ENCODE measurements around the gene KRT86. TPM values are rescaled to one million over a fixed set of nuclear protein-coding genes. Genes with fewer than 3 reads are reported as not detected.
A peak's percentile ranks its signal among the peaks of the same experiment; 100 is the strongest.

Gene KRT86
- total and polyA plus RNA-seq, 2 of the 13 experiments (the other 11 are each of a cell fraction or from before 2014, with no cell fraction given), result not detected

DNA sequence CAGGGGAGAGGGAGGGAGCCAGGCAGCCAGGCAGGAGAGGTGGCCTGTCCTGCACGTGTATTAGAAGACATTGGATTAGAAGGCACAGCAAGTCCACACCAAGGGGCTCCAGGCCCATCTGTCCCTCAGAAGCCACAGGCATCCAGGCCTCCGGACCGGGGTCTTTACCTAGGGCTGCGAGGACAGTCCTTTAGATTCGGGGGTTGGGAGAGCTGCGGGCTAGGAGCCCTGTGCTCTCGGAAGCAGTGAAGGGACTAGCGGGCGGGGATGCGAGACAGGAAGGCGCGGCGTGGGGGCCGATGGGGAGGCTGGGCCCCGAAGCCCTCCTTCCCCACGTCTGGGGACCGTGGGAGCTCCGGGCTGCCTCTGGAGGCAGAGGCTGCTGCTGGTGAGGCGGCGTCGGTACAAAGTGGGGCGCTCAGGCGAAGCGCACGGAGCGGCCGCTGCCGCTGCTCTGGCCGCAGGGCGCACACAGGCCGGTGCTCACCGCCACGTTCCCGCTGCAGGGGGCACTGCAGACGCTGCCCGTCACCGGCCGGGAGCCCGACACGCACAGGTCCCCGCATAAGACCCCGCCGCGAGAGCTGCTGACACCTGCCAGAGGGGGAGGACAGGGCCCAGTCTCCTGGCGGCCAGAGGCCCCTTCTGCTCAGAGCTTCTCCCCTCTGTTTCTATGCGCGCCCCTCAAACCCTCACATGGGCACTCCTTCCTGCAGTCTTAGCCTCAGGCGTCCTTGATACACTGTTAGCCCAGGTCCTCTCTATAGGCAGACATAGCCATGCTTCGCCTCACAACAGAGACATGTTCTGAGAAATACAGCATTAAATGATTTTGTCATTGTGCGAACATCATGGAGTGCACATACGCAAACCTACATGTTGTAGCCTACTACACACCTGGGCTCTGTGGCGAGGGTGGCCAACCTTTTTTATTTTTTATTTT, 24.1 kb upstream of the KRT86 start:
- in situ Hi-C loops (cut with HindIII; ENCODE audit: extremely low pct_ligation_motif_present, low pct_unique_long_range_greater_than_20kb), result no loop called here
- H4K20me1 ChIP-seq (ENCODE audit: insufficient read depth, low read length), result no peaks in the 10 kb centered on the region
- ATAC-seq (peak; percentile 25; the same call in 2 of the 3 replicates), DNase-seq (ENCODE audit: low spot score) (no peak), FAIRE-seq (no peak)
- intact Hi-C loops (cut with micrococcal nuclease; ENCODE audit: unreplicated experiment), result loop anchor here (5.0 kb wide), 1 partner anchor 57 kb away; no protein-coding TSS in a partner anchor
- no peaks in the 10 kb centered on the region for H3K79me2 ChIP-seq (ENCODE audit: insufficient read depth, low read length)
- TF ChIP-seq PHB2 (IDR thresholded peaks at IDR 0.05; ENCODE audit: partially characterized antibody) (no peak), ZNF414 (CRISPR knock-in tag; IDR thresholded peaks at IDR 0.05) (no peak), ZNF3 (CRISPR knock-in tag; IDR thresholded peaks at IDR 0.05) (no peak), PHF8 (CRISPR knock-in tag; IDR thresholded peaks at IDR 0.05) (no peak), JUND (CRISPR knock-in tag; IDR thresholded peaks at IDR 0.05) (no peak), MLX (CRISPR knock-in tag; IDR thresholded peaks at IDR 0.05) (no peak)
- TF ChIP-seq, protein P1, sequence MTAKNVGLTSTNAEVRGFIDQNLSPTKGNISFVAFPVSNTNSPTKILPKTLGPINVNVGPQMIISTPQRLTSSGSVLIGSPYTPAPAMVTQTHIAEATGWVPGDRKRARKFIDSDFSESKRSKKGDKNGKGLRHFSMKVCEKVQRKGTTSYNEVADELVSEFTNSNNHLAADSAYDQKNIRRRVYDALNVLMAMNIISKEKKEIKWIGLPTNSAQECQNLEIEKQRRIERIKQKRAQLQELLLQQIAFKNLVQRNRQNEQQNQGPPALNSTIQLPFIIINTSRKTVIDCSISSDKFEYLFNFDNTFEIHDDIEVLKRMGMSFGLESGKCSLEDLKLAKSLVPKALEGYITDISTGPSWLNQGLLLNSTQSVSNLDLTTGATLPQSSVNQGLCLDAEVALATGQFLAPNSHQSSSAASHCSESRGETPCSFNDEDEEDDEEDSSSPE (CRISPR knock-in tag; IDR thresholded peaks at IDR 0.05), result no peak
- BruUV-seq (replicated peaks), result no TSS peak
- ChIA-PET POLR2A (no interaction called here), CTCF (ENCODE audit: low intra/inter-chr PET ratio, low total read pairs) (no interaction called here)
- H3K36me3 ChIP-seq (replicated peaks in 1 of 2; ENCODE audit: control insufficient read depth in 1 of 2, insufficient read depth in 2 of 2, low read length in 2 of 2), result no peaks in the 10 kb centered on the region
- 35% methylated on average over 33 of the region's 52 CpGs for WGBS (ENCODE audit: low lambda C conversion rate)
- H2AFZ ChIP-seq (ENCODE audit: low read length), result no peak overlapping the region
- H3K4me2 ChIP-seq (ENCODE audit: low read depth, low read length), result no peak overlapping the region
- H3K27me3 ChIP-seq (ENCODE audit: control insufficient read depth in 1 of 2, insufficient read depth in 2 of 2, low read length in 2 of 2), result peaks cover 5 to 54% of the 10 kb centered on the region in 2 experiments
- H3K27ac ChIP-seq (ENCODE audit: extremely low read length, insufficient read depth, low read length), result no peak overlapping the region
- H3K4me3 ChIP-seq (replicated peaks in 1 of 3; ENCODE audit: insufficient read depth in 1 of 3, low read depth in 2 of 3, low read length in 3 of 3), result no peak overlapping the region
- no peaks in the 10 kb centered on the region for H3K9me3 ChIP-seq (ENCODE audit: low read length)
- H3K9ac ChIP-seq (ENCODE audit: insufficient read depth, low read depth, low read length), result no peak overlapping the region
- peaks cover 20% of the 10 kb centered on the region for H3K4me1 ChIP-seq (ENCODE audit: insufficient read depth, low read length)

Measured in HepG2 (cell line).